ENCODE data around the gene SKAP2. TPM values are rescaled to one million over a fixed set of nuclear protein-coding genes. Genes with fewer than 3 reads are reported as not detected.

SKAP2 gene
- polyA plus RNA-seq, 1 donor (not counting 4 experiments of a cell fraction or from before 2014, with no cell fraction given) = 15.0 TPM

- DNase-seq (ENCODE audit: low read depth, low spot score) (no peak), FAIRE-seq (no peak)
- H3K4me3 ChIP-seq (ENCODE audit: control insufficient read depth in 2 of 3, extremely low read depth in 1 of 3, insufficient read depth in 2 of 3, low read depth in 1 of 3, low read length in 3 of 3) = no peak overlapping the region
- H3K27me3 ChIP-seq (ENCODE audit: control insufficient read depth, extremely low read depth, insufficient read depth, low read length) = no peaks in the 10 kb centered on the region
- H3K36me3 ChIP-seq (ENCODE audit: control insufficient read depth in 2 of 2, extremely low read depth in 1 of 2, insufficient read depth in 2 of 2, low read length in 2 of 2) = no peaks in the 10 kb centered on the region
- H3K79me2 ChIP-seq (ENCODE audit: control insufficient read depth, insufficient read depth, low read length) = no peaks in the 10 kb centered on the region
- no peak for TF ChIP-seq CTCF (optimal IDR thresholded peaks at IDR 0.05 in 1 of 3, IDR thresholded peaks at IDR 0.05 in 1 of 3, conservative IDR thresholded peaks at IDR 0.05 in 1 of 3; ENCODE audit: extremely low read depth in 1 of 3, insufficient read depth in 2 of 3, low read length in 3 of 3)
- TF ChIP-seq EZH2 (IDR thresholded peaks at IDR 0.05; ENCODE audit: low read length) = no peak
- H3K4me1 ChIP-seq (ENCODE audit: control insufficient read depth, extremely low read depth, insufficient read depth, low read length) = no peaks in the 10 kb centered on the region
- H3K4me2 ChIP-seq (ENCODE audit: control insufficient read depth, extremely low read depth, insufficient read depth, low read depth, low read length) = no peak overlapping the region
- no peak overlapping the region for H3K27ac ChIP-seq (ENCODE audit: control insufficient read depth, insufficient read depth, low read length)
- dilution Hi-C loops (cut with MboI; ENCODE audit: extremely low pct_ligation_motif_present, low sequenced_read_pairs) = no loop called here
- no peak overlapping the region for H3K9ac ChIP-seq (ENCODE audit: control insufficient read depth, extremely low read depth, insufficient read depth, low read length)
- no peaks in the 10 kb centered on the region for H4K20me1 ChIP-seq (ENCODE audit: control insufficient read depth, extremely low read depth, insufficient read depth, low read length)
- no peaks in the 10 kb centered on the region for H3K9me1 ChIP-seq (ENCODE audit: control insufficient read depth, extremely low read depth, insufficient read depth, low read length)
- H2AFZ ChIP-seq (ENCODE audit: control insufficient read depth, low read length) = no peak overlapping the region
- no peaks in the 10 kb centered on the region for H3K9me3 ChIP-seq (ENCODE audit: control insufficient read depth, low read depth, low read length)
These were observed 72.4 kb downstream of the SKAP2 start for GRCh38 chr7:26792006-26792405.

- Histone ChIP-seq H3K4me2 (ENCODE audit: control insufficient read depth, extremely low read depth, insufficient read depth, low read depth, low read length) (no peak overlapping the region), H3K27ac (ENCODE audit: control insufficient read depth, insufficient read depth, low read length) (no peak overlapping the region), H3K9me3 (ENCODE audit: control insufficient read depth, low read depth, low read length) (no peaks in the 10 kb centered on the region), H3K9ac (ENCODE audit: control insufficient read depth, extremely low read depth, insufficient read depth, low read length) (no peak overlapping the region), H3K4me1 (ENCODE audit: control insufficient read depth, extremely low read depth, insufficient read depth, low read length) (no peaks in the 10 kb centered on the region), H3K4me3 (ENCODE audit: control insufficient read depth in 2 of 3, extremely low read depth in 1 of 3, insufficient read depth in 2 of 3, low read depth in 1 of 3, low read length in 3 of 3) (no peak overlapping the region), H3K27me3 (ENCODE audit: control insufficient read depth, extremely low read depth, insufficient read depth, low read length) (no peaks in the 10 kb centered on the region), H3K9me1 (ENCODE audit: control insufficient read depth, extremely low read depth, insufficient read depth, low read length) (no peaks in the 10 kb centered on the region), H4K20me1 (ENCODE audit: control insufficient read depth, extremely low read depth, insufficient read depth, low read length) (no peaks in the 10 kb centered on the region), H3K79me2 (ENCODE audit: control insufficient read depth, insufficient read depth, low read length) (no peaks in the 10 kb centered on the region), H3K36me3 (ENCODE audit: control insufficient read depth in 2 of 2, extremely low read depth in 1 of 2, insufficient read depth in 2 of 2, low read length in 2 of 2) (no peaks in the 10 kb centered on the region), H2AFZ (ENCODE audit: control insufficient read depth, low read length) (no peak overlapping the region)
- no peak for FAIRE-seq
- TF ChIP-seq EZH2 (IDR thresholded peaks at IDR 0.05; ENCODE audit: low read length) = no peak
- no peak for TF ChIP-seq CTCF (optimal IDR thresholded peaks at IDR 0.05 in 1 of 3, IDR thresholded peaks at IDR 0.05 in 1 of 3, conservative IDR thresholded peaks at IDR 0.05 in 1 of 3; ENCODE audit: extremely low read depth in 1 of 3, insufficient read depth in 2 of 3, low read length in 3 of 3)
- DNase-seq (ENCODE audit: low read depth, low spot score) = no peak
- dilution Hi-C loops (cut with MboI; ENCODE audit: extremely low pct_ligation_motif_present, low sequenced_read_pairs) = no loop called here
These were observed 74.8 kb downstream of the SKAP2 start for GRCh38 chr7:26789481-26790184.

Data from keratinocyte (primary cell).